BJ (cell line): ENCODE measurements around the gene SLCO3A1. TPM values are rescaled to one million over a fixed set of nuclear protein-coding genes. Genes with fewer than 3 reads are reported as not detected.

Experiments
- CTCF ChIA-PET: fragments of 350-600 bp; formaldehyde crosslinking; extraction: SDS; loops from one replicate; lab custom pipeline; 2021; ENCODE audit warnings: antibody characterized with exemption, inconsistent platforms; lab: Yijun Ruan, JAX
- POLR2A ChIA-PET: fragments of 300-600 bp; sonication (Branson Sonifier 250); formaldehyde crosslinking; extraction: SDS; loops from one replicate; lab custom pipeline; 2021; ENCODE audit warnings: antibody characterized with exemption; lab: Charles Lee
- DNase-seq: peaks from one replicate; pipeline ENCODE4 v3.0.0-alpha.2; 2011; ENCODE audit warnings: low read depth
- H3K27me3 ChIP-seq: 2 replicates; pipeline ENCODE4 v1.6.0; 2011; ENCODE audit warnings: low read length; ENCODE audit not compliant: control insufficient read depth, insufficient read depth
- H3K36me3 ChIP-seq: 2 replicates; pipeline ENCODE4 v1.5.1; 2011; ENCODE audit warnings: low read length; ENCODE audit not compliant: control insufficient read depth, insufficient read depth
- H3K4me3 ChIP-seq: 2 replicates; pipeline ENCODE4 v1.5.1; 2011; ENCODE audit warnings: low read depth, mild to moderate bottlenecking, control low read depth, low read length
- polyA plus RNA-seq: library from polyadenylated mRNA; depleted of rRNA; stranded (reverse); fragments of >200 nt; gene quantifications from 2 replicates; pipeline ENCODE4 v1.2.3, GENCODE V29; 2011
- TF ChIP-seq, protein P1 (sequence below): IDR thresholded peaks from 2 replicates; pipeline ENCODE4 v1.5.1; 2011; ENCODE audit warnings: low read depth, mild to moderate bottlenecking, control low read depth, inconsistent platforms, low read length, moderate library complexity; ENCODE audit not compliant: insufficient read depth

The SLCO3A1 gene
- polyA plus RNA-seq, 1 experiment: 7.8 TPM

- TF ChIP-seq, protein P1, sequence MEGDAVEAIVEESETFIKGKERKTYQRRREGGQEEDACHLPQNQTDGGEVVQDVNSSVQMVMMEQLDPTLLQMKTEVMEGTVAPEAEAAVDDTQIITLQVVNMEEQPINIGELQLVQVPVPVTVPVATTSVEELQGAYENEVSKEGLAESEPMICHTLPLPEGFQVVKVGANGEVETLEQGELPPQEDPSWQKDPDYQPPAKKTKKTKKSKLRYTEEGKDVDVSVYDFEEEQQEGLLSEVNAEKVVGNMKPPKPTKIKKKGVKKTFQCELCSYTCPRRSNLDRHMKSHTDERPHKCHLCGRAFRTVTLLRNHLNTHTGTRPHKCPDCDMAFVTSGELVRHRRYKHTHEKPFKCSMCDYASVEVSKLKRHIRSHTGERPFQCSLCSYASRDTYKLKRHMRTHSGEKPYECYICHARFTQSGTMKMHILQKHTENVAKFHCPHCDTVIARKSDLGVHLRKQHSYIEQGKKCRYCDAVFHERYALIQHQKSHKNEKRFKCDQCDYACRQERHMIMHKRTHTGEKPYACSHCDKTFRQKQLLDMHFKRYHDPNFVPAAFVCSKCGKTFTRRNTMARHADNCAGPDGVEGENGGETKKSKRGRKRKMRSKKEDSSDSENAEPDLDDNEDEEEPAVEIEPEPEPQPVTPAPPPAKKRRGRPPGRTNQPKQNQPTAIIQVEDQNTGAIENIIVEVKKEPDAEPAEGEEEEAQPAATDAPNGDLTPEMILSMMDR: no peak
- no peak for DNase-seq
- ChIA-PET POLR2A (no interaction called here), CTCF (interaction anchor here (1.1 kb wide), 1 partner anchor 41 kb away, joined by 3 read pairs; no protein-coding TSS in a partner anchor)
- Histone ChIP-seq H3K36me3 (no peaks in the 10 kb centered on the region; the same call in 1 of the 2 replicates), H3K4me3 (no peak overlapping the region), H3K27me3 (no peaks in the 10 kb centered on the region)
Observed at GRCh38 chr15:92132982-92133755, 279.7 kb downstream of the SLCO3A1 start.

GRCh38 chr15:92140796-92141195 is 287.3 kb downstream of the SLCO3A1 start:
- no peaks in the 10 kb centered on the region for H3K36me3 ChIP-seq
- TF ChIP-seq, protein P1: no peak
- CTCF ChIA-PET: no interaction called here
- H3K27me3 ChIP-seq: no peaks in the 10 kb centered on the region
- DNase-seq: no peak
- POLR2A ChIA-PET: no interaction called here
- no peak overlapping the region for H3K4me3 ChIP-seq

- ChIA-PET POLR2A (no interaction called here), CTCF (no interaction called here)
- TF ChIP-seq, protein P1: no peak
Observed at GRCh38 chr15:92141607-92142006, 288.1 kb downstream of the SLCO3A1 start.

DNA sequence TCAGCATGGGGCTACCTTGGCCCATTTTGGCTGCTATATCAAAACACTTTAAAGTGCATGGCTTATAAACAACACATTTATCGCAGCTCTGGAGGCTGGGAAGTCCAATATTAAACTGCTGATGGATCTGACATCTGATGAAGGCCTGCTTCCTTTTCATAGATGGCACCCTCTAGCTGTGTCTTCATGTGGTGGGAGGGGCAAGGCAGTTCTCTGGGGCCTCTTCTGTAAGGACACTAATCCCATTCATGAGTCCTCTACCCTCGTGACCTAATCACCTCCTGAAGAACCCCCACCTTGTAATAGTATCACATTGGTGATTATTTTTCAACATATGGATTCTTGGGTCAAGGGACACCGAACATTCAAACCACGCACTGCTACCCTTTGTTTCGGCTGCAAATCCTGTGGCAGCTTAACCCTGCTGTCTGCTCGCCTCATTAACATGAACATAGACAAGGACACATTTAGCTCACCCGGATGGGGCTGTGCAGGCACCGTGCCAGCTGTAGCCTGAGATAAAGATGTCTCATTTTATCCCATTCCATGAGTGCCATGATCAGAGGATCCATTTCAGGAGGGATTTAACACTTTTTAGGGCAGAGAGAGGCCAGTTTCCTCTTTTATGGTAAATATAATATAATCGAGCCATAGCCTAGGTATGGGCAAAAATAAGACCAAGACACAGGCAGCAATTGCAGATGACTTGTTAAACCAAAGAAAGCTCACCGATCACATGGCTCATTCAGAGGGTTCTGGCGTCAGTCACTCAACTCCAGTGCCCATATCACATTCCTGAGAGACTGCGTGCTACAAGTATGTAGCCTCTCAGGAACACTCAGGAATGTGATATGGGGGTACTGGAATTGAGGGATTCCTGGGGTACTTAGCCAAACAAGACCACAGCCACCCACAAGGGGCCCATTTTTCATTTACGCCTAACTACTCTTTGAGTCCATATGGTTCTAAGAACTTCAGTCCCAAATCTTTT is 289.0 kb downstream of the SLCO3A1 start:
- no peak for DNase-seq
- TF ChIP-seq, protein P1: no peak
- Histone ChIP-seq H3K4me3 (no peak overlapping the region), H3K36me3 (no peaks in the 10 kb centered on the region), H3K27me3 (no peaks in the 10 kb centered on the region)
- ChIA-PET POLR2A (no interaction called here), CTCF (no interaction called here)

More at GRCh38 chr15:92141607-92142006, 288.1 kb downstream of the SLCO3A1 start:
- H3K4me3 ChIP-seq: no peak overlapping the region
- H3K36me3 ChIP-seq: no peaks in the 10 kb centered on the region
- no peaks in the 10 kb centered on the region for H3K27me3 ChIP-seq
- DNase-seq: no peak

GRCh38 chr15:92143765-92144164 is 290.3 kb downstream of the SLCO3A1 start:
- H3K36me3 ChIP-seq: no peaks in the 10 kb centered on the region
- no peak for DNase-seq
- ChIA-PET POLR2A (no interaction called here), CTCF (no interaction called here)
- no peaks in the 10 kb centered on the region for H3K27me3 ChIP-seq
- H3K4me3 ChIP-seq: no peak overlapping the region
- TF ChIP-seq, protein P1: no peak
